HG03039 (cell line): ENCODE data around the gene SLC38A8.

Experiments
- ATAC-seq: cut with Tn5 transposase; IDR thresholded peaks from one replicate; pipeline ENCODE4 v1.9.1; 2021; ENCODE audit warnings: mild to moderate bottlenecking, moderate library complexity; ENCODE audit not compliant: unreplicated experiment

SLC38A8 gene

GRCh38 chr16:83972256-83973008 lies 70.2 kb downstream of the SLC38A8 start:
- no peak for ATAC-seq

GRCh38 chr16:83971165-83972130 lies 71.1 kb downstream of the SLC38A8 start:
- no peak for ATAC-seq

GRCh38 chr16:83970430-83970815 lies 72.2 kb downstream of the SLC38A8 start:
- ATAC-seq = no peak

GRCh38 chr16:83969771-83970429 lies 72.7 kb downstream of the SLC38A8 start:
- no peak for ATAC-seq

- no peak for ATAC-seq
These were observed 73.5 kb downstream of the SLC38A8 start for GRCh38 chr16:83968891-83969649.

GRCh38 chr16:83968306-83968851 lies 74.2 kb downstream of the SLC38A8 start:
- no peak for ATAC-seq

- no peak for ATAC-seq
These were observed 74.7 kb downstream of the SLC38A8 start, which contains the start of gene NECAB2 for GRCh38 chr16:83967838-83968305. Gene NECAB2, plus strand, starts transcription at chr16:83968244. Its CDS starts 405 bp downstream, at chr16:83968649.

GRCh38 chr16:83967091-83967490 lies 75.5 kb downstream of the SLC38A8 start:
- no peak for ATAC-seq

- ATAC-seq = no peak
These were observed 76.4 kb downstream of the SLC38A8 start for GRCh38 chr16:83966153-83966696.

- no peak for ATAC-seq
These were observed 77.0 kb downstream of the SLC38A8 start for GRCh38 chr16:83965444-83966152.

- no peak for ATAC-seq
These were observed 77.7 kb downstream of the SLC38A8 start for GRCh38 chr16:83964684-83965443.

GRCh38 chr16:83963277-83964119 lies 79.1 kb downstream of the SLC38A8 start:
- no peak for ATAC-seq

- ATAC-seq = no peak
These were observed 81.0 kb downstream of the SLC38A8 start for GRCh38 chr16:83961591-83961990.

- ATAC-seq = no peak
These were observed 81.9 kb downstream of the SLC38A8 start for GRCh38 chr16:83960521-83961249.
